ENCODE data around the gene SPTB.

DNA sequence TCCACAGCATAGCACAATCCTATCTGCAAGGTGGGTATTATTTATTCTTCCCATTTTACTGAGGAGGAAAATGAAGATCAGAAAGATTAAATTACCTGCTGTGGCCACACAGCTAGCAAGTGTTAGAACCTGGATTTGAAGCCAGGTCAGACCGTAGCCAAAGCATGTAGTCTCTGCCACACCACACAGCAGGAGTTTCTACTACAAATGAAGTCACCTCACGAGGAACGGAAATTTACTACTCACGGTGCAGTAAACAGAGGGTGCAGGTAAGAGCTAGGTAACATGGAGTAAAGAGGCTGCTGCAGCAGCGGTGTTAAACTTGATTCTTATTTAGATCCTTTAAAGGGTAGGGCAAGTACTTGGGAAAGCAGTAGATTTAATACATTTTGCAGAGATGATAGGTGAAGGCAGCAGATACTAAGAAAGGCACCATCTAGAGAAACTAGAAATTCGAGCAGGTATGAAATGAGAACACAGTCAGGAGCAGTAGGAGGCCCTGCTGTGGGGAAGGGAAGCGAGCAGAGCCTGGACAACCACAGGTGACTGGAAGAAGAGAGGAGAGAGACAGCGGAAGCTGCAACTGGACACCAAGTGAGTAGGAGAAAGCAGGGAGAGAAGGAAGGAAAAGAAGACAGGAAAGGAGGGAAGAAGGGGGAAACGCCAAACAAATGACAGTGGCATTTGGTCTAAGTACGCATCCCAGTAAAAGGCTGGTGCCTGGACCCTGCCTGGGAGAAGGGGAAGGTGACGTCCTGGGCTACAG, 21.5 kb downstream of the SPTB start:
- no peak for TF ChIP-seq CTCF (IDR thresholded peaks at IDR 0.05)
- TF ChIP-seq POLR2A (IDR thresholded peaks at IDR 0.05): no peak
